ENCODE data around the gene CNTLN.
"Not testable (repeated sequence)": the region's sequence is repeated elsewhere in the genome, so short reads cannot be mapped to it uniquely, and the experiment has no call there.

CNTLN gene

DNA sequence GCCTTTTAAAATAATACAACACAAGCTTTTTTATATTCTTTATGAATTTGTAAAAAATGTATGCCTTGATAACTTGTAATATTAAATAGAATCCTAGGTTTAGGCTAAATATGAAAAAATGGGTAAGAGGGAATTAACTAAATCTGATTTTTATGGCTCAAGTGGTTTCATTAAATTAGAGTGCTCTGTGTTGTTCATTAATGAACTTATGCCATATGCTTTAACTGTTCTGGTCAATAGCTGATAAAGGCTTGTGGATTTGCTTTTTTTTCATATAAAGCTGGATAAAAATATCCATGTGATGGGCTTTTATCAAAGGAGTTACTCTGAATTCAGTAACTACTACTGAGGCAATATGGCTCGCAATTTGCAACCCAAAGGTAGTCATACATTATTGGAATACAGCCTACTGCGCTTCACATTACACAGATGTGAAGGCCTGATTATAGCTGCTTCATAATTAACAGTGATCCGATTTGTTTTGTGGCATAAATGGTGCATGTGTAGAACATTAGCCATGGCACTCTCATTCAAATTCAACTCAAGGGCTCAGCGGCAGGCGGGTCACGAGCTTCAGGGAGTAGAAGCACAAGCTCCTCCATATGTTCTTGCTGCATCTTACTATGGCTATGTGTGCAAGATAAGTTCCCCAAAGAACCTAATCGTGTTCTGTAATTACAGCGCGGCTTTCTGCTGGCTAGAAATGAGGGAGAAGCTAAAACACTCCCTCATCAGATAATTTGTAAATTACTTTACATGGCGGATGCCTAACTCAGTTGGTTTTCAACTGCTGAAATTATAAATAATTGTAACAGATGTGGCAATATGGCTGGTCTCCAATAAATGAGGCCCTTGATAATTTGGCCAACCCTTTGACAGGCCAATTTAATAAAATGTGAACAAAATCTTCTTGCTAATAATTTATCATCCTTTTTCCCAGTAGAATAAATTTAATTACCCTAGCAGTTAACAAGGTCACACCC lies 188.3 kb downstream of the CNTLN start:
- DNase-seq, result no peak

DNA sequence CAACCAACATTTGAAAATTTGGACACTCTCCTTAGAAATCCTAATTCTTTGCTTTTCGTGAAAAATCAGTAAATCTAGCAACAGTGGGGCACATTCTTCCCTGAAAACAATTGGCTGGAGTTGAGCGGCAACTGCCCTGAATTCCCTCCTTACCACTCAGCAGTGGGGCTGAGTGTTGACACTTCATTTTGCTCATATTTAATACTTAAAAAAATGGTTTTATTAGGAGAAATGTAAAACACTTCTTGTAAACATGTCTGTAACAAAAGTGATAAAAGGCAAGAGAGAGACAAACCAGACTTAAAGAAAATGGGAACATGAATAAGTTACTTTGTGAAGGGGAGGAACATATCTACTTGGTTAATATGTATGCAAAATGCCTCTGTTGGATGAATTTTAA lies 193.5 kb downstream of the CNTLN start:
- no peak for DNase-seq

DNA sequence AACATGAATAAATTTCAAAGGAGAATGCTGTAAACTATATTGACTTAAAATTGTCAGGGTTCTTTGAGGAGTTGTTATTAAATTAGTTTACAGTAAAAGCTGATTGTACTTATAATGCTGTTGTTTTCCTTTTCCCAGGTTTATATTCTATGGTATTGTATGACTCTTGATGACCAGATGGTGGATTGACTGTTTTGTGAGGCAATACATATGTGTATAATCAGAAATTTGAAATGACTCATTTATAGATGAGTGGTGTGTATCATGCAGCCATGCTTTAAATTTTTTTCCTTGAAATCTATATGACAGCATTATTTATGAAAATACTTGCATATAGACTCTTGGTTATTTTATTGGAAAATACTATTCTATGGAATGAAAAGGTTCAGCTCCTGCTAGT lies 195.3 kb downstream of the CNTLN start:
- DNase-seq, result no peak

DNA sequence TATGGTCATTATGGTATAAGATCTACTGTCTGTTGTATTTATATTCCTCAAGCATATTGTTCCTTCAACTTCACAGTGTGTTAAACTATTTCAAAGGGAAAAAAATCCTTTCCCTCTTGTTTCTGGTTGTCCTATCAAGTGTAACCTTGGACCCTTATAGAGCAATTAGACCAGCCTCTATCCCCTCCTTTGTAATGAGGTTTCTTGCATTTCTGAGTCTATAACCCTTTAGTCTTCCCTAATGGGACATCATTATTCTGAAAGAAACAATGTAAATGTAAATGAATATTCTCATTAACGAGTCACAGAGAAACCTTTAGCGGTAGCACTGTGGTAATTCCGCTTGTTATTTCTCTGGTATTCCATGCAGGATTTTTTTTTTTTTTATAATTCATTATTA lies 197.3 kb downstream of the CNTLN start:
- DNase-seq, result no peak

DNA sequence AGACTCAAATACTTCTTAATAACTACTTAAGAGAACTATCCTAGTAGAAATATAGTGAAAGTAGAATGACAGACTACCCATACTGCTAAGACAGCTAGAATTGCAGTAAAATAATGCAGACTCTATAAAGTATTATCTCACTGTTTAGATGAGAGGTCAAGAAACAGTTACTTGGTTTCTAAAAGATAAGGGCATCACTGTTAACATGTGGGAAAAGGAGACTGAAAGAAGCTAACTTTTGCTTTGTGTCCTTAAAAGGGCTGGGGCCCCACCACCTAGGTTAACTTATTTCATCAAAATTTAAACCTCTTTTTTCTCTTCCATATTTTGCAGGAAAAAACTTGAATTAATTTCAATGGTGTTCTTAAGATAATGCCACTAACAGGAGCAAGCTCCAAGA lies 204.3 kb downstream of the CNTLN start:
- no peak for DNase-seq

DNA sequence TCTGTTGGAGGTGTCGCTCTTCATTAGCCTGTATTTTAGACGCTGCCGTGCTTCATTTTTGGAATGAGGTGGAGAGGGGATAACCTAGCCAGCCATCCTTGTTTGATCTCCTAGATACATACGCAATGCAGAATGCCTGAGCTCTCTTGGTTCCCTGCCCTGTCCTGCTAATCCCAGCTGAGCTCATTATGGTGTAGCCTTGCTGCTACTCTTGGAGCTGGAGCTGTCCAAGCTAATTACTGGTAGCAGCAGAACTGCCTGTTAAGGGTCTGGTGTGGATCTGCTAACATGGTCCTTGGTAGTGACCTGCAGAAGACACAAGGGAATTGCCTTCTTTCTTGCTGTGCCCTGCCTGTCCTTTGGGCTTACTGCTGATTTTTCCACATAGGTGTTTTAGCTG lies 207.9 kb downstream of the CNTLN start:
- DNase-seq, result no peak

DNA sequence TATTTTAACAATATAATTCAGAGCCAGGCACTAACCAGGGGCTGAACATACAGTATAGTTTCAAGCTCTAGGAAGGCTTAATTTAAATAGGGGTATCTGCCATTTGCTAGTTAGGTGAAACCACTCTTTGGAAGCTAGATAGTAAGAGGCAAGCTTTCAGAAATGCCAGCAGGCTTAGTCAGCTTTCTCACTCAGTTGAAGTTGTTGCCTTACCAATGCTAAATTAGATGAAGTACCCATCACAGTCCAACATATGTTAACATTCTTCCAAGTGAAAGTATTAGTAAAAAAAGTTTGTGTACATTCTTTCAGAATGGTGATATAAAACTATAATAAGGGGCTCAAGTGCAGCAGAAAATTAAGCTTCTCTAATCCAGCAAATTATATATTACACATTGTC lies 215.0 kb downstream of the CNTLN start:
- DNase-seq, result no peak

DNA sequence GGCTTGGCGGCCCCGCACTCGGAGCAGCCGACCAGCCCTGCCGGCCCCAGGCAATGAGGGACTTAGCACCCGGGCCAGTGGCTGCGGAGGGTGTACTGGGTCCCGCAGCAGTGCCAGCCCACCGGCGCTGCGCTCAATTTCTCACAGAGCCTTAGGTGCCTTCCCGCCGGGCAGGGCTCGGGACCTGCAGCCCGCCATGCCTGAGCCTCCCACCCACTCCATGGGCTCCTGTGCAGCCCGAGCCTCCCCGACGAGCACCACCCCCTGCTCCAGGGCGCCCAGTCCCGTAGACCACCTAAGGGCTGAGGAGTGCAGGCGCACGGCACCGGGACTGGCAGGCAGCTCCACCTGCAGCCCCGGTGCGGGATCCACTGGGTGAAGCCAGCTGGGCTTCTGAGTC lies 219.2 kb downstream of the CNTLN start:
- DNase-seq, result not testable (repeated sequence)

DNA sequence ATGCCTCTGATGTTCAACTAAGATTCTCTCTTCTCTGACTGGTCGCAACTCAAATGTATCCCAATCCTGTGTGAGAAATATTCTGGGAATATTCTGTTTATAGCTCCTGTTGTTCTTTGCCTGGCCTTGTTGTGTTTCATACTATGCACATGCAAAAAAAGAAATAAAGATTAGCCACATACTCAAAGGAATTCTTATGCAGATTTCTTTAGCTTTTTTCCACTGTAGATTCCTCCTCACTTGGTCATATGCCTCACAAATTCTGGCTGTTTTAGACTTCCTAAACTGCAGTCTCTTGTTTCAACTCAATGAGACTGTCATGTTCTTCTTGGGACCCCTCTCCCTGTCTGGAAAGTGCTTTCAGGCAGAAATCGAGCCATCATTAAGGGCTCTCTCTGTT lies 226.5 kb downstream of the CNTLN start:
- DNase-seq, result no peak

DNA sequence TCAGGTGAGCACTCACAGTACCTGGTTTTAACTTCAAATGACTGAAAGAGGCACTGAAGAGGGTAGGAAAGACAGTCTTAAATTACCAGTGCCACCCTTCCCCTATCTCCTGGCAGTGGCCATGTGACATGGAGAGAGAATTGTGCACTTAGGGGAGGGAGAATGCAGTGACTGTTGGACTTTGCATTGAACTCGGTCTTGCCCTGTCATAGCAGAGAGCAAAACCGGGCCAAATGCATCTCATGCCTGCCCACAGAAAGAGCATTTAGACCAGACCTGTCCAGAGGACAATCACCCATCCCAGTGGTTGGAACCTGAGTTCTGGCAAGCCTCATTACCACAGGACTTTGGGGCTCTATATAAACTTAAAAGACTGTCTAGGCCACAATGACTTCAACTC lies 232.2 kb downstream of the CNTLN start:
- no peak for DNase-seq

DNA sequence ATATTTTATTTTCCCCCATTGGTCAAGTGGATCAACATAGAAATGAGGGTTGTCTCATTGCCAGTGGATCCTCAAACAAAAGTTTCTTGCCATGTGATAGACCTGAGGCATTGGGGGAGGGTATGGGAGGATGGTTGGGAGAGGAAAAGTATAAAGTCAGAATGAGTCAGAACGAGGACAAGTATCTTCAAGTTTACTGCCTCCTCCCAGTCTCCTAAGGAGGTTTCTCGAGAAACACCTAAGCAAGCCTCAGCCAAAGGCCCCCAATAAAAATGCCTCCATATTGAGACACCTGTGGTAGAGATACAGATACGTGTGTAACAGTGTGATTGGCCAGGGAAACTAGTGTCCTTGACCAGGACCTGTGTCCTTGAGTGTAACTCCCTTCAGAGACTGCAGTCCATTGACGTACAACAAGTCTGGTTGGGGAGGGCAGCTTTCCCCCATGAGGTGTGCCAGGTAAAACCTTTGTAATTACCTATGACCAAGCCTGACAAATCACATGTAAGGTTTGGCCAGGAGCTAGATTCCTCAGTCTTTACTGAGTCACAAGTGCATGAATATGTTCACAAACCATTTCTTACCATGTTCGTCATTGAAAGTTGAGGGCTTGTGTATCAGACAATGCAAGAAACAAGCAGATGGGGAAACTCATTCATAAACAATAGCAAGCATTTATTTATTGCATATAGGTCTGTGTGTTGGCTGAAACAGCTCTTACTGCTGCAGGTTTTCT lies 245.5 kb downstream of the CNTLN start:
- no peak for DNase-seq

DNA sequence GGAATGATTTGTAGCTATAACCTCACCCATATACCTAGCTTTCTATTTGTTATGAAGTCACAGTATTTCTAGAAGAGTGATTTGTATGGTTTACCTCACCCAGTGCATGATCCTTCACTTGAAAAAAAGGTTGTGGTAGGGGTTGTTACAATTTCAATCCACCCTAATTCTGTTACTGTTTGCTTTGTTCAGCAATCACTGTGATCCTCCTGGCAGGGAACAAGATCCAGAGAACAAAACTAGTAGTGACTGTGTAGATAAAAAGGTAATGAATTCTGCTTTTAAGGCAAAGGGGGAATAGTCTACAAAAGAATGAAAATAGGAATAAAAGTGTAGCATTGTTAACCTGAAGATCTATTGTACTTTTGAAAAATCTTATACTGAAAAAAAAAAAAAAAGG lies 252.7 kb downstream of the CNTLN start:
- DNase-seq, result no peak

DNA sequence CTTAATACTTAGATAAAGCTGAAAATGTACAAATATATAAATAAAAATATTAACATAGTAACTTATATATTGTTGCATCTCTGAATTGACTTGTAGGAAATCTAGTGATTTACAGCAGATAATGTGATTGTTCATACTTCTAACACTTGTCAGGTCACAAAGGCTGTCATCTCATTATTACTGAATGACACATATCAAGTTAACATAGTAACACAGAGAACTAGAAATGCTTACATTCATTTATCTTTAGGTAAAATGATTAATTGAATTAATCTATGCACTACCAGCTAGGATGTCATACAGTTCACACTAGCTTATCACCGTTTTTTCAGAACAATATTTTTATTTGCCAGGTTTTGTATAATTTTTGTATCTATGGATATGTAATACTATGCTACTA lies 254.2 kb downstream of the CNTLN start:
- DNase-seq, result no peak

DNA sequence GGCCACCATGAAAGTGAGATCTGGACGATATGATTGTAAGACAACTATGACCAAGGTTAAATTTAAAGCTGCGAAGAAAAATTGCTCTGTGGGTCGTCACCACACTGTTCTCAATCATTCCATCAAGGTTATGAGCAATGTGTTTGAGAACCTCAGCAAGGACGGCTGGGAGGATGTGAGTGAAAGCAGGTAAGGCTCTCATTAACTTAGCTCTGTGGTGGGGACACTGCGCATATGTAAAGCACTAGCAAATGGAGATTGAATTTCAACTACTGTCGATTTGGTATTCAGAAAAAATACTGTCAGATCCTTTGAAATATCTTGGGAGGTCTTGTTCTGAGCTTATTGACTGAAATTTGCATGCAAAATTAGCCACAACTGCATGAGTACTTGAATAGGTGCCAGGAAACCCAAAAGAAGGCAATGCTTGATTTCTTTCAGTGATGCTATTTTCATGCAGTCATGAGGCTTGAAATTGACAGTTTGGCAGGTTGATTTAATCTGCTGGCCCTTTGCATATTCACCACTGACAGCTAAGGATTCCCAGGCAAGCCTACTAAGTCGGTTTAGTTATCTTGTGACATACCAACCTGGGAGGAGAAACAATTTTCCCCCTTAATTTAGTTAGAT lies 260.2 kb downstream of the CNTLN start:
- no peak for DNase-seq

DNA sequence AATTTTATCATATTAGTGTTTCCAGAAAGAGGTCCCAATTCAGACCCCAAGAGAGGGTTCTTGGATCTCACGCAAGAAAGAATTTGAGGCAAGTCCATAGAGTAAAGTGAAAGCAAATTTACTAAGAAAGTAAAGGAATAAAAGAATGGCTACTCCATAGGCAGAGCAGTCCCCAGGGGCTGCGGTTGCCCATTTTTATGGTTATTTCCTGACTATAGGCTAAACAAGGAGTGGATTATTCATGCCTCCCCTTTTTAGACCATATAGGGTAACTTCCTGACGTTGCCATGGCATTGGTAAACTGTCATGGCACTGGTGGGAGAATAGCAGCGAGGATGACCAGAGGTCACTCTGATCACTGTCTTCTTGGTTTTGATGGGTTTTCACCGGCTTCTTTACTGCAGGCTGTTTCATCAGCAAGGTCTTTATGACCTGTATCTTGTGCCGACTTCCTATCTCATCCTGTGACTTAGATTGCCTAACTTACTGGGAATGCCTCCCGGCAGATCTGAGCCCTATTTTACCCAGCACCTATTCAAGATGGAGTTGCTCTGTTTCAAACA lies 262.4 kb downstream of the CNTLN start:
- not testable (repeated sequence) for DNase-seq

DNA sequence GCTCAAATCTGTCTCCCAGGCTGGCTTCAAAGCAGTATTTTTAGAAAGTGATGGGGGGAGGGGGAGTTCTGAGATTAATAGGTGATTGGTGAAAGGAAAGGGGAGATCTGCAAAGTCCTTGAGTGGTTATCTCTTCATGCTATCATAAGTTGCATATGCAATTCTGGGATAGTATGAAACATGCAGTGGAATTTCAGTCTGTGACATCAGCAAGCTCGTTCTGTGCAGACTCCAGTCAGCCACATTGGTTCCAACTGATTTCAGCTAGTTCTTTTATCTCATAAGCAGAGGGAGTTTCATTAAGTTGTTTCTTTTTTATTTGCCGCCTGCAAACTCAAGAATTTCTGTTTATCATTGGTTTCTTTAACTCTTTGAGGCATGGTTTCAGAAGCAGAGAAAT lies 263.5 kb downstream of the CNTLN start:
- no peak for DNase-seq

DNA sequence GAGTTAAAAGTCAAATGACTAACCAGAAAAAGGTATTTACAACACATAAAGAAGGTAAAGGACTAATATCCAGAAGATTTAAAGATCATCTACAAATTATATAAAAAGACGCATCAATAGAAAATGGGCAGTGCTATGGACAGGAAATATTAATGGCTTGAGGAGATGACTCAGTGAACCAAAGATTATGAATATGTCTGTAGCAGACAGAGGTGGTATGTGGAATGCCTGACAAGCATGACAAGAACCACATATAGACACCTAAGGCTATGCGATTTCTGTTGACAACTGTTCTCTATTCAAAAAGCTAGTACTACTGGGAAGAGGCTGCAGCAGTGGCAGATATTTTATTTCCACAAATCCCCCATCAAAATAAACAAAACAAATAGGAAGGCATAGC lies 267.0 kb downstream of the CNTLN start:
- no peak for DNase-seq

DNA sequence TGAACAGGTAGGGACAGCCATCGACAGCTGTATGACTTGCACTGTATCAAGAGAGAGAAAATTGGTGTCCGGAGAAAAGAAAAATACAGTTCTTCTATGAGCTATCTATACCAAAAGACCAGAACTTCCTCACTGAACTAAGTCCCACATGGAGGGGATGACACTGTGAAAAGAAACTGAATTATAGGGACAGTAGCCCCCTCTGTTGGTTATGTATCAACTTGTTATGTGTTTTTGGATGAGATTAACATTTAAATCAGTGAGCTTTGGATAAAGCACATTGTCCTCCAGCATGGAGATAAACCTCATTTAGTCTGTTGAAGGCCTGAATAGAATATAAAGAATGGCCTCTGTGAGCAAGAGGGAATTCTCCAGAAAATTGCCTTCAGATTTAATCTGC lies 267.5 kb downstream of the CNTLN start:
- DNase-seq, result peak; percentile 17

DNA sequence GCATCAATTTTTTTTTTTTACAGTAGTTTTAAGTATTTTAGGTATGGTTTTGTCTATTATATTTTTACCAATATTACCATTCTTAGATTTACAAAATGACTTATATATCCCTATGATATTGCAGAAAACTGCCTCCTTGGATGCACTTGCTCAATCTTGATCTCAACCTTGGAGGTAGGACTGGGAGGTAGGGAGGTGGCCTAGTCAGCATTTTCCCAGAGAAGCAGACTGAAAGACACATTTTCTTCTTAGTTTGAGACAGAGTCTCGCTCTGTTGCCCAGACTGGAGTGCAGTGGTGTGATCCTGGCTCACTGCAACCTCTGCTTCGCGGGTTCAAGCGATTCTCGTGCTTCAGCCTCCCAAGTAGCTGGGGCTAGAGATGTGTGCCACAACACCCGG lies 268.7 kb downstream of the CNTLN start:
- no peak for DNase-seq

DNA sequence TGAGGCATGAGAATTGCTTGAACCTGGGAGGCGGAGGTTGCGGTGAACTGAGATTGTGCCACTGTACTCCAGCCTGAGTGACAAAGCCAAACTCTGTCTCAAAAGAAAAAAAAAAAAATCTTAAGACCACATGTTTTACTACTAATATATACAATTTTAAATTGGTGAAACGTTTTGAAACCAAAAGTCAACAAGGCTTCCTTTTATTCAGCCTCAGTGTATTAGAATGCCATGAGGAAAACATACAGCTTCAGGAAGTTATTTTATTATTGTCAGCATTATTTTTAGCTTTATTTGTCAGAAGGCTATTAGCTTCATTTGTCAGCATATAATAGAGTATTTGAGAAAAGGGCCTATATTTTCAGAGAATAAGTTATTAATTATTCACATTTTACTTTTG lies 280.1 kb downstream of the CNTLN start:
- no peak for DNase-seq

DNA sequence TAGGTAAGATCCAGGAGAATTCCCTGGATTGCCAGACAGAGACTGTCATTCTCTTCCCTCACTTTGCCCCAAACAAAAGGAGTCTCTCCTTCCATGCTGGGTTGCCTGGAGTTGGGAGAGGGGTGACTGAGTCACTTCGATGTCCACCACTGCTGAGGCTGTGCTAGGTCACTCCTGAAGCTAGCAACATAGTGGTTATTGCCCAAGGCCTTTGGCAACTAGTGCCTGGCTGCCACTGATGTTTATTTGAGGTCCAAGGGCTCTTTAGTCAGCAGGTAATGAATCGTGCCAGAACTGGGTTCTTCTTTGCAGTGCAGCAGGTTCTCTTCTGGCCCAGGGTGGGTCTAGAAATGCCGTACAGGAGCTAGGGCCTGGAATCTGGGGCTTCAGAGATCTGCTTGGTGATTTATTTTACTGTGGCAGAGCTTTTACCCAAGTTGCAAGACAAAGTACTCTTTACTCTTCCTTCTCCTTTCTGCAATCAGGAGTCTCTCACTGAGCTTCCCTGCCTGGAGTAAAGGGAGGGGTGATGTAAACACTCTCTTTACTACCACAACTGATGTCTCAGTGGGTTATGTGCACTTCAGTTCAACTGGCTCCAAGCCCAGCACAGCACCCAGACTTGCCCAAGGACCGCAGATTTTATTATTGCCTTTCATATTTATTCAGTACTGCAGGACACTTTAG lies 288.3 kb downstream of the CNTLN start:
- no peak for DNase-seq

DNA sequence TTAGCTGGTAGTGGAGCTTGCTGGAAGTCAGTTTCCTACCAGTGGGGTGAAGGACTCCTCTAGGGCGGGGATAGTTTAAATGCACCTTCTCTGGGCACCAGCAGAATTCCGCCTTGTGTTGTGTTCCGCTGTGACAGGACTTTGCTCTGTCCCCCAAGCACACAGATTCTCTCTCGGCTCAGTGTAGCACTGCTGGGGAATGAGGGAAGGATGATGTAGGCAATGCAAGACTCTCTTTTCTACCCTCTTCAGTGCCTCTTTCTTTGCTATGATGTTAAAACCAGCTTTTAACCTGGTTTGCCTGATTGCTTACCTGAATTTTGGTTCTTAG lies 288.8 kb downstream of the CNTLN start:
- no peak for DNase-seq

DNA sequence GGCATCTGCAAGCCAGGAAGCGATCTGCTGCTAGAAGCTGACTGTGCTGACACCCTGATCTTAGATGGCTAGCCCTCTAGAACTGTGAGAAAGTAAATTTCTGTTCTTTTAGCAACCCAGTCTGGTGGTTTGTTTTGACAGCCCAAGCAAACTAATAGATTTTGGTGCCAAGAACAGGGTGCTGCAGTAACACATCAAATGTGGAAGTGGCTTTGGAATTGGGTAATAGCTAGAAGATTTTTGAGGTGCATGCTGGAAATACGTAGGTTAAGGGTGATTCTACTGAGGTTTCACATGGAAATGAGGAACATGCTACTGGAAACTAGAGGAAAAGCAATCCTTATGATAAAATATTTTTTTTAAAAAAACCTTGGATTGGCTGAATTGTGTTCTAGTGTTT lies 290.5 kb downstream of the CNTLN start:
- DNase-seq, result no peak

Data from GDM1 (cell line).